Measurements from ENCODE around the gene ASB1.

Gene ASB1

DNA sequence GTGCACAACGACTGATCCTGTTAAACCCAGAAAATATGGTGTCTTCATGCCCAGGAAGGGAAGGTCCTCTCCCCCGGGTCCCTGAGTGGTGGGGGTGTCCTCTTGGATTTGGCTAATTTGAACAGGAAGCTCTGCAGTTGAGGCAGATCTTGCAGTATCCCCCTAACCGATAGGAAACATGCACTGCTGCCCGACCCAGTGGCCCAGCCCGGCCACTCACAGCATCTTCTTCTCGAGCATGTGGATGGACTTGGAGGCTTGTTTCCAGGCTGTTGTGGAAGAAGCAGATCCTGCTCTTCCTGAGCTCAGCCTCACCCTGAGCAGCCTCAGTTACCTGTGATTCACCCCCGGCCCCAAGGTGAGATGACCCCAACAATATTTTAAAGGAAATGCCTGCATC, 46.4 kb upstream of the ASB1 start:
- no peak overlapping the region for H3K9ac ChIP-seq (ENCODE audit: low read length)
- H3K9me2 ChIP-seq (replicated peaks; ENCODE audit: insufficient read depth, low read length), result no peaks in the 10 kb centered on the region
- H3K27me3 ChIP-seq (ENCODE audit: low read length), result no peaks in the 10 kb centered on the region
- H3K4me3 ChIP-seq (ENCODE audit: insufficient read depth, low read length, poor library complexity, severe bottlenecking), result no peak overlapping the region
- no peaks in the 10 kb centered on the region for H3K79me2 ChIP-seq (ENCODE audit: insufficient read depth, low read length)
- H3K9me3 ChIP-seq (ENCODE audit: insufficient read depth, low read length), result no peaks in the 10 kb centered on the region
- no peak for TF ChIP-seq EZH2phosphoT487 (conservative IDR thresholded peaks at IDR 0.05; ENCODE audit: low read length)
- TF ChIP-seq, protein P1, sequence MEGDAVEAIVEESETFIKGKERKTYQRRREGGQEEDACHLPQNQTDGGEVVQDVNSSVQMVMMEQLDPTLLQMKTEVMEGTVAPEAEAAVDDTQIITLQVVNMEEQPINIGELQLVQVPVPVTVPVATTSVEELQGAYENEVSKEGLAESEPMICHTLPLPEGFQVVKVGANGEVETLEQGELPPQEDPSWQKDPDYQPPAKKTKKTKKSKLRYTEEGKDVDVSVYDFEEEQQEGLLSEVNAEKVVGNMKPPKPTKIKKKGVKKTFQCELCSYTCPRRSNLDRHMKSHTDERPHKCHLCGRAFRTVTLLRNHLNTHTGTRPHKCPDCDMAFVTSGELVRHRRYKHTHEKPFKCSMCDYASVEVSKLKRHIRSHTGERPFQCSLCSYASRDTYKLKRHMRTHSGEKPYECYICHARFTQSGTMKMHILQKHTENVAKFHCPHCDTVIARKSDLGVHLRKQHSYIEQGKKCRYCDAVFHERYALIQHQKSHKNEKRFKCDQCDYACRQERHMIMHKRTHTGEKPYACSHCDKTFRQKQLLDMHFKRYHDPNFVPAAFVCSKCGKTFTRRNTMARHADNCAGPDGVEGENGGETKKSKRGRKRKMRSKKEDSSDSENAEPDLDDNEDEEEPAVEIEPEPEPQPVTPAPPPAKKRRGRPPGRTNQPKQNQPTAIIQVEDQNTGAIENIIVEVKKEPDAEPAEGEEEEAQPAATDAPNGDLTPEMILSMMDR (IDR thresholded peaks at IDR 0.05; ENCODE audit: insufficient read depth, low read length, poor library complexity, severe bottlenecking), result no peak
- H3K27ac ChIP-seq (ENCODE audit: low read depth, low read length), result no peak overlapping the region
- H2AFZ ChIP-seq (ENCODE audit: low read depth, low read length, severe bottlenecking), result no peak overlapping the region
- no peaks in the 10 kb centered on the region for H3F3A ChIP-seq (ENCODE audit: insufficient read depth)
- H3K36me3 ChIP-seq (ENCODE audit: low read length), result no peaks in the 10 kb centered on the region
- no peak overlapping the region for H3K4me2 ChIP-seq (ENCODE audit: low read depth, low read length, poor library complexity, severe bottlenecking)
- no peaks in the 10 kb centered on the region for H4K20me1 ChIP-seq (ENCODE audit: low read depth, low read length)

DNA sequence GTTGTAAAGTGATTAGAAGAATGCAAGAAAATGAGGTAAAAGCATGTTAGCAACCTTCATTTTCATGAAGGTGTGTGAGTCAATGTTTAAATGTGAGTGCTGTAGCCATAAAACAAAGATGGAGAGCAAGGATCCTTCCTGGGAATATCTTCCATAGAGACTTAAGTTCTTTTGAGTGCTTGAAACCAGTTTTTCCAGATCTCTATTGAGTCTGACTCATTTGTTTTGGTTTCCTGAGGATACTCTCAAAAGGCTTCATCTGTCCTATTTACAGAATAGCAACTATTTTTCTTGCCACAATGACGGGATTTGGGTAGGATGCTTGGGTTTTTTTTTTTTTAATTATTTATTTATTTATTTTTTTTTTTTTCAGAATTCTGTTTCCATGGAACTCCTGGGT, 45.9 kb upstream of the ASB1 start:
- Histone ChIP-seq H3F3A (ENCODE audit: insufficient read depth) (no peaks in the 10 kb centered on the region), H3K27ac (ENCODE audit: low read depth, low read length) (no peak overlapping the region), H2AFZ (ENCODE audit: low read depth, low read length, severe bottlenecking) (no peak overlapping the region), H3K27me3 (ENCODE audit: low read length) (no peaks in the 10 kb centered on the region), H3K9me3 (ENCODE audit: insufficient read depth, low read length) (no peaks in the 10 kb centered on the region), H3K9me2 (replicated peaks; ENCODE audit: insufficient read depth, low read length) (no peaks in the 10 kb centered on the region), H3K4me2 (ENCODE audit: low read depth, low read length, poor library complexity, severe bottlenecking) (no peak overlapping the region), H3K36me3 (ENCODE audit: low read length) (no peaks in the 10 kb centered on the region), H4K20me1 (ENCODE audit: low read depth, low read length) (no peaks in the 10 kb centered on the region), H3K4me3 (ENCODE audit: insufficient read depth, low read length, poor library complexity, severe bottlenecking) (no peak overlapping the region), H3K9ac (ENCODE audit: low read length) (no peak overlapping the region), H3K79me2 (ENCODE audit: insufficient read depth, low read length) (no peaks in the 10 kb centered on the region)
- no peak for TF ChIP-seq EZH2phosphoT487 (conservative IDR thresholded peaks at IDR 0.05; ENCODE audit: low read length)
- TF ChIP-seq, protein P1 (IDR thresholded peaks at IDR 0.05; ENCODE audit: insufficient read depth, low read length, poor library complexity, severe bottlenecking), result no peak

DNA sequence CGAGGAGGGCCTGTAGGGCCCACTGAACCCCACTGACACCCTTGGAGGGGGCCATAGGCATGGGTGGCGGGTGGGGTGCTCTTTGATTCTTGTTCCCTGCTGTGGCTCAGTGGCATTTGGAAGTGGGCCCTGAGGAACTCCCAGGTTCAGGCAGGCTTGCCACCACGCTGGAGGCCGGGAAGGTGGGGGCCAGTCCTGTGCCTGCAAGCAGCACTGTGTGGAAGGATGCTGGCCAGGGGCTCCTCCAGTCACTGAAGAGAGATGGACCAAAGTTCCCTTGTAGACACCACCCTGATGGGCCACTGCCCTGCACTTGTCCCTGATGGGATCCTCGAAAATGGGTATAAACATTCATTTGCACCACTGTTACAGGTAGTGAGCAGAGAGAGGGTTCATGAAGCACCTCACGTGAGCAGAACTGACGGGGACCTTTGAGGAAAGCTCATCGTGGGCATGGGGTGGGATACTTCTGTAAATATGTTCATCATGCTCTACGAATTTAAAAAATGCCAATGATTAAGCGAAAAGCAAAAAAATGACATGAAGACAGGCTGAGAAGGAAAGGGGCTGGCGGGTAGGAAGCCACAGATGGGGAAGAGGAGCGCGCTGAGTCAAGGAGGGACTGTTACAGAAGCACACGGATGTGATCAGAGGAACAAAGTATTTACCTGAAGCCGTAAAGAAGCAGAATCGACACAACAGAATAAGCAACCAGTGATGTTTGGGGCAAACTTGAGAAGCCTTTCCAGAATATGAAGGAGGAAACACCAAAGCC, 45.2 kb upstream of the ASB1 start:
- H3K4me2 ChIP-seq (ENCODE audit: low read depth, low read length, poor library complexity, severe bottlenecking), result no peak overlapping the region
- H4K20me1 ChIP-seq (ENCODE audit: low read depth, low read length), result no peaks in the 10 kb centered on the region

More for the DNA sequence above, 45.2 kb upstream of the ASB1 start:
- no peaks in the 10 kb centered on the region for H3K27me3 ChIP-seq (ENCODE audit: low read length)
- H3K9me3 ChIP-seq (ENCODE audit: insufficient read depth, low read length), result no peaks in the 10 kb centered on the region
- no peak overlapping the region for H3K4me3 ChIP-seq (ENCODE audit: insufficient read depth, low read length, poor library complexity, severe bottlenecking)
- no peaks in the 10 kb centered on the region for H3K9me2 ChIP-seq (replicated peaks; ENCODE audit: insufficient read depth, low read length)
- no peak overlapping the region for H2AFZ ChIP-seq (ENCODE audit: low read depth, low read length, severe bottlenecking)
- no peaks in the 10 kb centered on the region for H3K79me2 ChIP-seq (ENCODE audit: insufficient read depth, low read length)
- H3K27ac ChIP-seq (ENCODE audit: low read depth, low read length), result no peak overlapping the region
- H3F3A ChIP-seq (ENCODE audit: insufficient read depth), result no peaks in the 10 kb centered on the region
- H3K9ac ChIP-seq (ENCODE audit: low read length), result no peak overlapping the region
- TF ChIP-seq EZH2phosphoT487 (conservative IDR thresholded peaks at IDR 0.05; ENCODE audit: low read length), result no peak
- TF ChIP-seq, protein P1 (IDR thresholded peaks at IDR 0.05; ENCODE audit: insufficient read depth, low read length, poor library complexity, severe bottlenecking), result no peak
- H3K36me3 ChIP-seq (ENCODE audit: low read length), result no peaks in the 10 kb centered on the region

Measured in SU-DHL-6 (cell line).